K562 (cell line): ENCODE results near the gene SLC25A21. TPM values are rescaled to one million over a fixed set of nuclear protein-coding genes. Genes with fewer than 3 reads are reported as not detected.

Experiments
- CBX2 ChIP-seq: fragments of 200-600 bp; sonication (generic); IDR thresholded peaks from one replicate; pipeline ENCODE4 v1.6.1; 2012; ENCODE audit warnings: mild to moderate bottlenecking, low read length, inconsistent platforms; ENCODE audit not compliant: insufficient read depth, poor library complexity, severe bottlenecking
- DDX20 ChIP-seq: fragments of 450-650 bp; IDR thresholded peaks from 2 replicates; pipeline ENCODE4 v1.6.1; 2016; ENCODE audit warnings: missing genetic modification characterization, low read depth, mild to moderate bottlenecking, missing compliant biosample characterization, moderate library complexity
- ELF1 ChIP-seq: fragments of 200-800 bp; sonication (Bioruptor generic); IDR thresholded peaks from 2 replicates; pipeline ENCODE4 v1.6.1; 2016; ENCODE audit warnings: missing genetic modification characterization, missing compliant biosample characterization
- ESRRB ChIP-seq: fragments of 250-450 bp; sonication (Bioruptor Pico); IDR thresholded peaks from 2 replicates; pipeline ENCODE4 v1.5.0; 2020; ENCODE audit warnings: mild to moderate bottlenecking, moderate library complexity, borderline replicate concordance
- GTF2E2 ChIP-seq: fragments of 200-800 bp; sonication (Bioruptor generic); IDR thresholded peaks from 2 replicates; pipeline ENCODE4 v1.6.1; 2016; ENCODE audit warnings: missing genetic modification characterization, missing compliant biosample characterization
- HDAC8 ChIP-seq: fragments of 450-650 bp; IDR thresholded peaks from 2 replicates; pipeline ENCODE4 v1.6.1; 2016; ENCODE audit warnings: mild to moderate bottlenecking, missing genetic modification characterization, moderate library complexity, missing compliant biosample characterization
- JUN ChIP-seq, 2 experiments: sonication (generic) in 1 of 2; formaldehyde crosslinking in 1 of 2; IDR thresholded peaks; 2 replicates each; pipeline versions ENCODE4 v1.6.1 to v1.8.0; 2012 to 2022; ENCODE audit warnings: borderline replicate concordance in 2 of 2, mild to moderate bottlenecking in 2 of 2, improper control_type of control experiment in 1 of 2, low read depth in 1 of 2, low read length in 1 of 2, missing genetic modification reagents in 1 of 2
- MITF ChIP-seq: IDR thresholded peaks from 2 replicates; pipeline ENCODE4 v1.6.1; 2014; ENCODE audit warnings: antibody characterized with exemption
- NRF1 ChIP-seq, 2 experiments: fragments of 450-650 bp; IDR thresholded peaks in 1 of 2; conservative IDR thresholded peaks in 1 of 2; 2 replicates each; pipeline ENCODE4 v1.6.1; 2014; ENCODE audit warnings: mild to moderate bottlenecking in 2 of 2
- NUFIP1 ChIP-seq: fragments of 450-650 bp; IDR thresholded peaks from 2 replicates; pipeline ENCODE4 v1.6.1; 2018; ENCODE audit not compliant: partially characterized antibody
- RCOR1 ChIP-seq, 2 experiments: IDR thresholded peaks; 2 replicates each; pipeline ENCODE4 v1.6.1; 2012; ENCODE audit warnings: low read depth in 2 of 2, low read length in 2 of 2, borderline replicate concordance in 1 of 2, improper control_type of control experiment in 1 of 2
- SAFB ChIP-seq: fragments of 200-400 bp; formaldehyde crosslinking; IDR thresholded peaks from 2 replicates; pipeline ENCODE4 v1.6.1; 2017; ENCODE audit warnings: low read depth, low read length, borderline replicate concordance
- ZBTB34 ChIP-seq: fragments of 250-450 bp; sonication (Bioruptor Pico); IDR thresholded peaks from 2 replicates; pipeline ENCODE4 v1.8.0; 2021; ENCODE audit warnings: mild to moderate bottlenecking, moderate library complexity
- ZNF133 ChIP-seq: fragments of 250-450 bp; sonication (Bioruptor Pico); IDR thresholded peaks from 2 replicates; pipeline ENCODE4 v1.4.0; 2020; ENCODE audit warnings: mild to moderate bottlenecking
- ZNF263 ChIP-seq: sonication (generic); formaldehyde crosslinking; IDR thresholded peaks from 2 replicates; pipeline ENCODE4 v1.8.0; 2022; ENCODE audit warnings: mild to moderate bottlenecking, missing genetic modification reagents, borderline replicate concordance
- ZNF436 ChIP-seq: fragments of 250-450, 450-650 bp; sonication (Bioruptor Pico); formaldehyde crosslinking; IDR thresholded peaks from 2 replicates; pipeline ENCODE4 v1.7.0; 2020; ENCODE audit warnings: mild to moderate bottlenecking
- ZNF644 ChIP-seq: fragments of 200-800 bp; sonication (Bioruptor generic); IDR thresholded peaks from 2 replicates; pipeline ENCODE4 v1.6.1; 2016; ENCODE audit warnings: low read depth, missing genetic modification characterization, missing compliant biosample characterization
- ZNF780A ChIP-seq: fragments of 250-450 bp; sonication (Bioruptor Pico); IDR thresholded peaks from 2 replicates; pipeline ENCODE4 v1.5.0; 2021; ENCODE audit warnings: mild to moderate bottlenecking
- polyA plus RNA-seq, 8 experiments: library from polyadenylated mRNA; depleted of rRNA in 4 of 8; stranded (reverse) in 5 of 8; unstranded in 3 of 8; fragments of >200 nt; fragmentation: Nextera tagmentation in 2 of 8; fragmentation: Illumina TruSeq in 1 of 8; extraction: Ambion mirVana in 2 of 8; extraction: Trizol in 1 of 8; gene quantifications; 2 replicates each; pipeline versions ENCODE4 v1.2.1 to v1.2.3, GENCODE V29; 2011 to 2014; ENCODE audit warnings: inconsistent platforms in 1 of 8, missing spikeins in 1 of 8
- total RNA-seq, 7 experiments: library from RNA; depleted of rRNA in 6 of 7; stranded (reverse); fragments of >200 nt in 6 of 7; fragmentation: Illumina TruSeq in 2 of 7; extraction: Trizol in 2 of 7; gene quantifications; 2 replicates each; pipeline versions ENCODE4 v1.2.1 to v1.2.3, GENCODE V29; 2011 to 2021; ENCODE audit warnings: low replicate concordance in 1 of 7
- TF ChIP-seq, protein P1 (sequence below): fragments of 450-650 bp; formaldehyde crosslinking; conservative IDR thresholded peaks from 2 replicates; pipeline ENCODE4 v1.4.0; 2022; ENCODE audit warnings: mild to moderate bottlenecking, missing genetic modification characterization
- TF ChIP-seq, protein P2 (sequence below), 2 experiments: fragments of 450-650 bp; IDR thresholded peaks; 2 replicates each; pipeline ENCODE4 v1.6.1; 2018; ENCODE audit warnings: mild to moderate bottlenecking in 2 of 2, low read depth in 1 of 2; ENCODE audit not compliant: partially characterized antibody in 2 of 2

The SLC25A21 gene
- total and polyA plus RNA-seq, 9 of the 15 experiments (the other 6 are each of a cell fraction or from before 2014, with no cell fraction given), result 15.2 to 46.7 (median 28.7) TPM

DNA sequence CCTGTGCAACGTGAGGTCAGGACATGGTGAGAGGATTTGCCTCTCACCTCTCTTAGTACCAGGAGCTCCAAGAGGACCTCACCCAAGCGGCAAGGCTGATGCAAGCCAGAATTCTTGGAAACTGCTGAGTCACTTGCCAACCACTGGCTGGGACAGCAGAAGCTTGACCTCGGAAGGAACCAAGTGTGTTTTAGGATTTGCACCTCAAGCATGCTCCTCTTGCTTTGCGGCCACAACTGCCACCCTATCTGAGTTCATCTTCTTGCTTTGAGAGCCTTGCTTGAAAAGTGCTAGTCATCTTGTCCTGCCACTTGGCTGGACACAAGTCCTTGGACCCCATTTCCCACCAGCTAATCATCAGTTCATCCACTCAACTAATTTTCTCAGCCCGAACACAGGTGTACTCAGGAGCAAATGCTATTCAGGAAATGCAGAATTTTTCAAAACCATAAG, 195.8 kb downstream of the SLC25A21 start (continued):
- no peak for TF ChIP-seq SAFB
- TF ChIP-seq ZNF133 (CRISPR knock-in tag), result no peak
- no peak for TF ChIP-seq ZNF780A (CRISPR knock-in tag)
- TF ChIP-seq, protein P1, sequence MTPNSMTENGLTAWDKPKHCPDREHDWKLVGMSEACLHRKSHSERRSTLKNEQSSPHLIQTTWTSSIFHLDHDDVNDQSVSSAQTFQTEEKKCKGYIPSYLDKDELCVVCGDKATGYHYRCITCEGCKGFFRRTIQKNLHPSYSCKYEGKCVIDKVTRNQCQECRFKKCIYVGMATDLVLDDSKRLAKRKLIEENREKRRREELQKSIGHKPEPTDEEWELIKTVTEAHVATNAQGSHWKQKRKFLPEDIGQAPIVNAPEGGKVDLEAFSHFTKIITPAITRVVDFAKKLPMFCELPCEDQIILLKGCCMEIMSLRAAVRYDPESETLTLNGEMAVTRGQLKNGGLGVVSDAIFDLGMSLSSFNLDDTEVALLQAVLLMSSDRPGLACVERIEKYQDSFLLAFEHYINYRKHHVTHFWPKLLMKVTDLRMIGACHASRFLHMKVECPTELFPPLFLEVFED, result no peak
- TF ChIP-seq DDX20, result no peak
- TF ChIP-seq NUFIP1, result no peak
- peak; percentile 57 to 70; a peak in 3 of 4 replicates for TF ChIP-seq NRF1 (conservative IDR thresholded peaks at IDR 0.05 in 1 of 2, IDR thresholded peaks at IDR 0.05 in 1 of 2)
- no peak for TF ChIP-seq GTF2E2 (tag)
- TF ChIP-seq JUN (IDR thresholded peaks at IDR 0.05; ENCODE audit: borderline replicate concordance, low read depth, low read length), result peak; percentile 63; the same call in 1 of the 2 replicates
- no peak for TF ChIP-seq JUN (CRISPR knock-in tag; IDR thresholded peaks at IDR 0.05; ENCODE audit: borderline replicate concordance)
- no peak for TF ChIP-seq ESRRB (CRISPR knock-in tag)
- TF ChIP-seq, protein P2, sequence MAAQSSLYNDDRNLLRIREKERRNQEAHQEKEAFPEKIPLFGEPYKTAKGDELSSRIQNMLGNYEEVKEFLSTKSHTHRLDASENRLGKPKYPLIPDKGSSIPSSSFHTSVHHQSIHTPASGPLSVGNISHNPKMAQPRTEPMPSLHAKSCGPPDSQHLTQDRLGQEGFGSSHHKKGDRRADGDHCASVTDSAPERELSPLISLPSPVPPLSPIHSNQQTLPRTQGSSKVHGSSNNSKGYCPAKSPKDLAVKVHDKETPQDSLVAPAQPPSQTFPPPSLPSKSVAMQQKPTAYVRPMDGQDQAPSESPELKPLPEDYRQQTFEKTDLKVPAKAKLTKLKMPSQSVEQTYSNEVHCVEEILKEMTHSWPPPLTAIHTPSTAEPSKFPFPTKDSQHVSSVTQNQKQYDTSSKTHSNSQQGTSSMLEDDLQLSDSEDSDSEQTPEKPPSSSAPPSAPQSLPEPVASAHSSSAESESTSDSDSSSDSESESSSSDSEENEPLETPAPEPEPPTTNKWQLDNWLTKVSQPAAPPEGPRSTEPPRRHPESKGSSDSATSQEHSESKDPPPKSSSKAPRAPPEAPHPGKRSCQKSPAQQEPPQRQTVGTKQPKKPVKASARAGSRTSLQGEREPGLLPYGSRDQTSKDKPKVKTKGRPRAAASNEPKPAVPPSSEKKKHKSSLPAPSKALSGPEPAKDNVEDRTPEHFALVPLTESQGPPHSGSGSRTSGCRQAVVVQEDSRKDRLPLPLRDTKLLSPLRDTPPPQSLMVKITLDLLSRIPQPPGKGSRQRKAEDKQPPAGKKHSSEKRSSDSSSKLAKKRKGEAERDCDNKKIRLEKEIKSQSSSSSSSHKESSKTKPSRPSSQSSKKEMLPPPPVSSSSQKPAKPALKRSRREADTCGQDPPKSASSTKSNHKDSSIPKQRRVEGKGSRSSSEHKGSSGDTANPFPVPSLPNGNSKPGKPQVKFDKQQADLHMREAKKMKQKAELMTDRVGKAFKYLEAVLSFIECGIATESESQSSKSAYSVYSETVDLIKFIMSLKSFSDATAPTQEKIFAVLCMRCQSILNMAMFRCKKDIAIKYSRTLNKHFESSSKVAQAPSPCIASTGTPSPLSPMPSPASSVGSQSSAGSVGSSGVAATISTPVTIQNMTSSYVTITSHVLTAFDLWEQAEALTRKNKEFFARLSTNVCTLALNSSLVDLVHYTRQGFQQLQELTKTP (IDR thresholded peaks at IDR 0.05; ENCODE audit: low read depth in 1 of 2, partially characterized antibody in 2 of 2), result peak; percentile 42 to 83
- no peak for TF ChIP-seq ZNF644 (tag)
- no peak for TF ChIP-seq ELF1 (tag)
- TF ChIP-seq ZBTB34 (CRISPR knock-in tag), result no peak
- no peak for TF ChIP-seq MITF
- no peak for TF ChIP-seq ZNF436
- no peak for TF ChIP-seq CBX2
- no peak for TF ChIP-seq HDAC8 (tag)
- peak; percentile 31 to 93; a peak in 2 of 4 replicates for TF ChIP-seq RCOR1 (IDR thresholded peaks at IDR 0.05; ENCODE audit: borderline replicate concordance in 1 of 2, low read depth in 2 of 2, low read length in 2 of 2)
- TF ChIP-seq ZNF263, result no peak
